NCI-H748 treated with DMSO at 0.1 percent for 48 hours (cell line): ENCODE measurements around the gene HMG20B.
"Not testable (repeated sequence)": the region's sequence is repeated elsewhere in the genome, so short reads cannot be mapped to it uniquely, and the experiment has no call there.

Experiments used
- DNase-seq: peaks from one replicate; lab custom pipeline; 2025; lab: John Stamatoyannopoulos, UW

Gene HMG20B

DNA sequence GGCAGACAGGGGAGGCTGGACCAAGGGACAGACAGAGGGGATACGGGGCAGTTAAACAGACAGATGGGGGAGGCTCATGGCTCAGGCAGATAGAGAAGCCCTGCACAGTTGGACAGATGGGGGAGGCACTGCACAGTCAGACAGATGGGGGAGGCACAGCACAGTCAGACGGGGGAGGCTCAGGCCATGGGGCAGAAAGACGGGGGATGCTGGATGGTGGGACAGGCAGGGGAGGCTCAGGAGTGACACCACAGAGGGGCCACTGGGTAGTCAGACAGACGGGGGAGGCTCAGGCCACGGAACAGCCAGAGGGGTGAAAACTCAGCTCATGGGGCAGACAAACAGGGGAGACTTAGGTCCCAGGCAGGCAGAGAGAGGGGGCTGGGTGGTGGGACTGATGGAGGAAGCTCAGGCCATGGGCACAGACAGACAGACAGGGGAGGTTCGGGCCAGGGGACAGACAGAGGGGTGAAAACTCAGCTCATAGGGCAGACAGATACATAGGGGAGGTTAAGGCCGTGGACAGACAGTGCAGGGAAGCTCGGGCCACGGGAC is 16.2 kb upstream of the HMG20B start:
- no peak for DNase-seq

- no peak for DNase-seq
Measured at GRCh38 chr19:3556978-3557460, 15.7 kb upstream of the HMG20B start.

DNA sequence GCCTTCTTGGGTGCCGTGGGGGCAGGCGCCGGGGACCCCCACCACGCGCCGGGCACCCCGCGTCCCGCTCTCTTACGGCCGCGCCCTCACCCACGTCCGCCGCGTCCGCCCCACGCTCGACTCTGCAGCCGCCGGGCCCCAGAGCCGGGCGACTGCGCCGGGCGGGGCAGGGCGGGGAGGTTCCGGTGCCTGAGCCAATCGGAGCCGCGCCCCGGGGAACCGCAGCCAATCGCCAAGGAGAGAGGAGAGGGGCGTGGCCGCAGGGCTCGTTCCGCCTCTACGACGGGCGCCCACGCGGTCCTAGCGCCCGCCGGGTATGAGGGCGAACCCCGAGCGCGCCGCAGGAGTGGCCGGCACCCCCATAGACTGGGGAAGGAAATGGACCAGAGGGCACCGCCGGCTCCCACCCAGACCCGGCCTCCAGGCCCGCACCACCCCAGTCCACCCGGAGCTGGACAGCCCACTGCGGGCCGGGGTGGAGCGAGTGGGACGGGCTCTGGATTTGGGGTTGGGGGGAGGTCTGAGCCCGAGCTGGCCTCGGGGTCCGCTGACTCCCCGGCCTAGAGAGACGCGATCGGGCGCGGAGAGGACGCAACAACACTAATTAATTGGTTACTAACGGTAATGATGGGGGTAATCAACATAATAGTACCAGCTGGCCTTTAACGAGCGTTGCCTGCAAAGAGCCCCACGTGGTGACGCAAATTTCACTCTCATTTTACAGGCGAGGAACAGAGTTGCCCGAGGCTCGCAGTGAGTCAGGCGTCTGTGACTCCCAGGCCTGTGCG is 15.1 kb upstream of the HMG20B start, which contains the start of gene MFSD12:
Gene MFSD12, minus strand, starts transcription at position 126 of the 788 bp plus-strand sequence. CDS start 183 bp downstream, outside the sequence.
- DNase-seq, result peak; percentile 59

GRCh38 chr19:3563709-3564524 is 8.8 kb upstream of the HMG20B start:
- DNase-seq, result no peak

DNA sequence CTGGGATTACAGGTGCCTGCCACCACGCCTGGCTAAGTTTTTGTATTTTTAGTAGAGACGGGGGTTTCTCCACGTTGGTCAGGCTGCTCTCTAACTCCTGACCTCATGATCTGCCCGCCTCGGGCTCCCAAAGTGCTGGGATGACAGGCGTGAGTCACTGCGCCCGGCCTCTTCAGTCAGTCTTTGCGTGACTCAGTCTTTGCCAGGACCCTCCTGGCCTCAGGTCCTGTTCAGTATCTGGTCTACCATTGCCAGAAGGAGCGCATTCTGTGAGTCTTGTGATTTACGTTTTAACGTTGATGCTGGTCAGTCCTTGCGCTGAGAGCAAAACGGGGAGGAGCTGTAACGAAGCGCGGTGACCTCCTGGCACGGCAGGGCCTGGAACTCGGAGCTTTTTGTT is 7.6 kb upstream of the HMG20B start:
- no peak for DNase-seq

- not testable (repeated sequence) for DNase-seq
Measured at GRCh38 chr19:3570042-3570441, 2.7 kb upstream of the HMG20B start.

DNA sequence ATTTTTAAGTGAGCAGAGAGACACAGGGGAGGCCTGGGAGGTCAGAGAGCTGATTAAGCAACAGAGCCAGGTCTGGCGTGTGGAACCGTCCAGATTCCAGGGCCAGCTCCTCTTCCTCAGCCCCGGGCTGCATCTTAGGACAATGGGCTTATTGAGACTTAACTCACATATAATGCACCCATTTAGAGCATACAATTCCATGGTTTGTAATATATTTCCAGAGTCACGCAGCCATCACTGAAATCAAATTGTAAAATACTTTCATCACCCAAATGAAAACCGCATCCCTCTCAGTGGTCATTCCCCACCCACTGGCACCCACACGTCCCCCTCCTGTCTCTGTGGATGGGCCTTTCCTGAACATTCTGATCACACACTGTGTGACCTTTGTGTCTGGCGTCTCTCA is 2.1 kb upstream of the HMG20B start:
- no peak for DNase-seq

GRCh38 chr19:3572132-3572854 is 451 bp upstream of the HMG20B start:
- peak; percentile 87 for DNase-seq

DNA sequence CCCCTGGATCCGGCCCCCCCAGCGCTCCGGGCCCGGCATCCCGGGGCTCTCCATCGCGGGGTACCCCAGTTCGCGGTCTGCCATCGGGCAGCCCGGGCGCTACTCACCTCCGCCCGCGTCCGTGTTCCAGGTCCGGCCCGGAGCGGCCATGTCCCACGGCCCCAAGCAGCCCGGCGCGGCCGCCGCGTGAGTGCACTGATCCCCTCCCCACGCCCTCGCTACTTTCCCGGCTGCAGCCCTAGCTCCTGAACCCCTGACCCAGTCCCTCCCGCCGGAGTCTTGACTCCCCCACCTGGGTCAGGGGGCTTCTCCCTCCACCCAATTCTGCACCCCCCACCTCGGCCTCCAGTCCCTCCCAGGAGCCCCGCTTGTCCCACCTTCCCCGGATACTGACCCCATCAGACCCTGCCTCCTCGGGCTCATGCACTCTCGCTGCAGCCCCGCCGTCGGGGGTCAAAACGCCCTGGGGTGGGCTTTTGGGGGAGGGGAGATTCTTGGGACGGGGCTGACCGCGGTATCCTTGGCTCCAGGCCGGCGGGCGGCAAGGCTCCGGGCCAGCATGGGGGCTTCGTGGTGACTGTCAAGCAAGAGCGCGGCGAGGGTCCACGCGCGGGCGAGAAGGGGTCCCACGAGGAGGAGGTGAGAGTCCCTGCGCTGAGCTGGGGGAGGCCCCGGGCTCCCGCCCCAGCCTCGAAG is 566 bp downstream of the HMG20B start:
- no peak for DNase-seq

DNA sequence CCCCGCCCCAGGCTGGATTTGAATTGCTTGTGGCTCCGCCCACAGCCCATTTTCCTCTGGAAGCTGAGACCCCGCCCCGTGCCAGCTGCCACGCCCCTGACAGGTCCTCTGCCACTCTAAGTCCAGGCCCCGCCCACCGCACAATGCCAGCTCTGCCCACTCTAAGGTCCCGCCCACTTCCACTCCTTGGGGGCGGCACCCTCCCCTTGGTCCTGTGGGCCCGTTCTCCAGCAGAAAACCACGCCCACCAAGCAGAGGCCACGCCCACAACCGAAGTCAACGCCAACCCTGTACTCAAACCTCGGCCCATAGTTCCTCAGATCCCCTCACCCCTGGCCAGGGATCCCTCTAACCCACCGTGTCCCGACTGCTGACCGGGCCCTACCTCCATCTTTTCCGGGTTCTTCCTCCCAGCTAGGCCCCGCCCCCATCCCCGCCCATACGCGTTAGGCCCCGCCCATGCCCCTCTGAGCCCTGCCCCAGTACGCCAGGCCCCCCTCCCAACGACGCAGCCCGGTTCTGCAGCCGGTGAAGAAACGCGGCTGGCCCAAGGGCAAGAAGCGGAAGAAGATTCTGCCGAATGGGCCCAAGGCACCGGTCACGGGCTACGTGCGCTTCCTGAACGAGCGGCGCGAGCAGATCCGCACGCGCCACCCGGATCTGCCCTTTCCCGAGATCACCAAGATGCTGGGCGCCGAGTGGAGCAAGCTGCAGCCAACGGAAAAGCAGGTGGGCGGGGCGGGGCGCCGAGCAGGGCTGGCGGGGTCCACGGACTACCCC is 1.3 kb downstream of the HMG20B start:
- DNase-seq, result peak; percentile 57

GRCh38 chr19:3575260-3575741 is 2.6 kb downstream of the HMG20B start:
- no peak for DNase-seq

GRCh38 chr19:3575949-3576673 is 3.4 kb downstream of the HMG20B start:
- no peak for DNase-seq

DNA sequence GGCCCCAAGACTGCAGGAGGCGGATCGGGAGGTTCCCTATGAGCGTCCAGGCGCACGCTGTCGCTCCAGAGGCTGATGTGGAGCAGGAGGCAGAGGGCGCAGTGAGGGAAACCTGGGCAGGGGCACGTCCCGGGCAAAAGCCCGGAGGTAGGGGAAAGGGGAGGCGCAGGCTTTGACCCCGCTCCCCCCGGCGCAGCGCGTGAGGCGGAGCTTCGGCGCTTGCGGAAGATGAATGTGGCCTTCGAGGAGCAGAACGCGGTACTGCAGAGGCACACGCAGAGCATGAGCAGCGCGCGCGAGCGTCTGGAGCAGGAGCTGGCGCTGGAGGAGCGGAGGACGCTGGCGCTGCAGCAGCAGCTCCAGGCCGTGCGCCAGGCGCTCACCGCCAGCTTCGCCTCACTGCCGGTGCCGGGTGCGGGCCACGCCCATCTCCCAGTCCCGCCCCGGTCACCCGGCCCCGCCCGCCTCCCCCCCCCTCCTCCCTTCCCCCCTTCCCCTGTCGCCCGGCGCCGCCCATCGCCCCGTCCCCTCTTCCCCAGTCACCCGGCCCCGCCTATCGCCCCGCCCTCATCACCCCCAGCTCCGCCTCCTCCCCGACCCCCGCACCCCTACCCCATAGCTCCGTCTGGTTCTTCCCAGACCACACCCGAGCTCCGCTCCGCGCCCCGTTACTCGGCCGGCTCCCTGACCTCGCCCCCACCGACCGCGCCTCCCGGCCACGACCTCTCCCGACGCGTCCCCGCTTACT is 4.1 kb downstream of the HMG20B start:
- no peak for DNase-seq

DNA sequence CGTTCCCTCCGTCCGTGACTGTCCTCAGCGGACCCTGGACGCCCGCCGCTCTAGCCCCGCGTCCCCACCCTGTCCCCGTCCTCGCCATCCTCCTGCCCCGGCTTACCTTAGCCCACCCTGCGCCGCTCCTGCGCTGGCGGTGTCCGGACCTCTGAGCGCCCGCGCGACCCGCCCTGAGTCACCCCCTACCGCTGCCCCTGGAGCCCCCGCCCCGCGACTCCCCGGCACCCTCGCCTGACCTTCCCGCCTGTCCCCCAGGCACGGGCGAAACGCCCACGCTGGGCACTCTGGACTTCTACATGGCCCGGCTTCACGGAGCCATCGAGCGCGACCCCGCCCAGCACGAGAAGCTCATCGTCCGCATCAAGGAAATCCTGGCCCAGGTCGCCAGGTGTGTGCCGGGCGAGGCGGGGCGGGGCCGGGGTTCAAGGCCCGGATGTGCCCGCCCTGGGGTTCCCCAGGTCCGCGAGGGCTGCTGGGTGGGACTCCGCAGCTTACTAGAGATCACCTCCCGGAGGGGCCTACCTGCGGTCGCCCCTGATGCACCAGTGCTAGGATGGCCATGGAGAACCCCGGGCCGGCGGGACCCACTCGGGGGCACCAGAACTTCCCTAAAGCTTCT is 5.1 kb downstream of the HMG20B start:
- no peak for DNase-seq

GRCh38 chr19:3578390-3578789 is 5.6 kb downstream of the HMG20B start:
- no peak for DNase-seq

- no peak for DNase-seq
Measured at GRCh38 chr19:3580156-3580934, 7.6 kb downstream of the HMG20B start.

DNA sequence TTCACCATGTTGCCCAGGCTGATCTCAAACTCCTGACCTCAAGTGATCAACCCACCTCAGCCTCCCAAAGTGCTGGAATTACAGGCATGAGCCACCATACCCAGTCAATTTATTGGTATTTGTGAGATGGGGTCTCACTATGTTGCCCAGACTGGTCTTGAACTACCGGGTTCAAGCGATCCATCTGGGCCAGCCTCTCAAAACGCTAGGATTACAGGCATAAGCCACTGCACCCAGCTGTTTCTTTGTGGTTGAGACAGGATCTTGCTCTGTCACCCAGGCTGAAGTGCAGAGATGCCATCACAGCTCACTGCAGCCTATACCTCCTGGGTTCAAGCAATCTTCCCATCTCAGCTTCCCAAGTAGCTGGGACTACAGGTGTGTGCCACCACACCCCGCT is 9.0 kb downstream of the HMG20B start:
- not testable (repeated sequence) for DNase-seq
